Measurements from ENCODE around the gene TRIM31.

The TRIM31 gene

GRCh38 chr6:30077218-30077617 lies 35.7 kb downstream of the TRIM31 start:
- DNase-seq (ENCODE audit: low read depth in 3 of 3) = no peak

DNA sequence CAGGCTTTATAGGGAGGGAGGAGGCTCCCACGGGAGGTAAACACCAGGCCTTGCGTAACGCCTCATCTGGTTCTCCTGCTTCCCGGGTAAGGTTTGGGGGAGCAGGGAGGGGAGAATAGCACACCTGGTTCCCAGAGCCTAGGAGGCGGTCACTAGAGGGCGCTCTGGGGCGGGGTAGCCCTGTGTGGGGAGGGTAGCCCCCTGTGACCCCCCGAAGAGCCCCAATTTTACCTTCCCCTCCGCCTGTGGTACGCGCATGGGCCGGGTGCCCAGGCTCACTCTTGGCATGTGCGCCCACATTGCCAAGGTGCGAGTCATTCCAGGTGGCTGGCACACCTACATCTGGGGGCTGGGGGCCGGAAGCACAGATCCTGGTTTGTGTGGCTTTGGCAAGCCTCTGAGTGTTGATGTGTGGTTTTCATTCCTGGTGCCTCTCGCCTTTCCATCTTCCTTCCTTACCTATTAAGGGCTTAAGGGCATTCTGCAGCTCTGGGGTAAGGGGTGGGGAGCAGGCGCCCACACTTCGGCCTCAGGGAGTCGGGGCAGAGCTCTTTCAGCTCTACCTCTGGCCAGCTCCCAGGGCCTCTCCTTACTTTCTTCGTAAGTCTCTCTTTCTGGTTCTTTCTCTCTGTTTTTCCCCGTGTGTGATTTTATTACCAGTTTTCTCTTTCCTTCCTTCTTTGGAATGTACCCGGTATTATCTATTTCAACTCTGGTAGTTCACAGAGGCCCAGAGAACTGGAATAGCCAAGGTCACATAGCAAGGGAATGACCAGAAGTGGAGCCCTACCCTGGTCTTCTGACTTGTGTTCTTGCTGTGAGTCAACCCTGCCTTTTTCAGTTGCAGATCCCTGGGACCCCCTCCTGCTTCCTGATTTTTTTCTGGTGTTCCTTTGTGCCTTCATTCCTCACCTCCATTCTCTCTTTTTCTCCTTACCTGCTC lies 36.8 kb downstream of the TRIM31 start:
- no peak for DNase-seq (ENCODE audit: low read depth in 3 of 3)

DNA sequence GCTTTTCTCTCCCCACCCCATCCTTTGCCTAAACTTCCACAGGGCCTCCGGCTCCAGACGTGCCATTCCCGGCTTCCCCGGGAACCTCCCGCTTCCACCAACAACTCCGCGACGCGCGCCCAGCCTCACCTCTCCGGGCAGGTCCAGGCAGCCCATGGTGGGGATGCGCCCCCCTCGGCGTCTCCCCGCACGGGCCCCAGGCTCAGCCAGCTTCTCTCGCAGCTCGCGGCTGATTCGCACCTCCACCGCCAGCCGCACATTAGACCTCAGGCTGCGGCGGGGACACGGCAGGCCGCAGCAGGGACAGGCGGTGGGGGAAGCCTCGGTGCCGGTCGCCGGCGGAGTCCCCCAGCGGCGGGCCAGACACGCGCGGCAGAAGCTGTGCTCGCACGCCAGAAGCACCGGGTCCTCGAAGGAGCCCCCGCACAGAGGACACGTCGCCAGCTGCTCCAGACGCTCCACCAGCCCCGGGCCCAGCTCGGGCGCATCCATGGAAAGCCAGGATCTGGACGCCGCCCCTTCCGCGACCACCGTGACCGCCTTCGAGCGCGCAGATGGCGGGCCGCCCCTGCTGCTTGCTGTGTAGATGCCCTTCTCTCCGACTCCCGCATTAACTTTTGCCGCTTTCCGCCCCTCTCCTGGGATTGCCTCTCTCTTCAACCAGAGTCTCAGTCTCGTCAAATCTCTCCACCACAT lies 37.6 kb downstream of the TRIM31 start, which contains the start of gene RNF39:
Gene RNF39 (minus strand): TSS at position 676 of the 696 bp plus-strand sequence. CDS start 184 bp downstream, at position 492.
- no peak for DNase-seq (ENCODE audit: low read depth in 3 of 3)

DNA sequence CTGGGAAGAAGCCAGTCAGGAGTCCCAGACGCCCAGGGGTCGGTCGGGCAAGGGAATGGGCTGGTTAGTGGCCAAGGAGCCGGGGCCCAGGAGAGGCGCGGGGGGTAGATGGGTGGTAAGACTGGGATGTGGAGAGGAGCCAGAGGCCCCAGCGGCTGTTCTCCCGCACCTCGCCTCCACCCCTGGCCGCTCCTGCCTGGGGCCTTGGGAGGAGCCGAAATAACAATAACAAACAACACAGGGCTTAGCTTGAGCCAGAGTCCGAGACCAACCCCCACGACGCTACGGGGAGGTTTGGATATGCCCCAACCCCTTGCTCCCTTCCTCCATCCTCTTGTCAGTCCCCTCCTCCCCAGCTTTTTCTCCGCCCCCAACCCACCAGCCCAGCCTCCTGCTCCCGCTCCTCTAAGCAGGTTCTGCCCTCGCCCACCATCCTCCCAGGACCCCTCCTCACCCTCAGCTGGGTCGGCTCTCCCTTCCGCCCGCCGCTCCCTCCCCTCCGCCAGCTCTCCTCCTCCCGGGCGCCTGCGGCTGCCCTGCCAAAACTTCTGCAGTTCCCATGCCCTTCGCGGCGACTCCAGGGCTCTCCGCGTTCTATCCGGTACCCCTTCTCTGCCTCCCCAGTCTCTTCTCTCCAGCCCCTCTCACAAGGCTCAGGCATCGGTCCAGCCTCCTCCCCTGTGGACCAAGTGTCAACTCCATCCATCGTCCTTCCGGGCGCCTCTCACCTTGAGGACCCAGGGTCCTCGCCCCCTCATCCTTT lies 38.4 kb downstream of the TRIM31 start:
- no peak for DNase-seq (ENCODE audit: low read depth in 3 of 3)

GRCh38 chr6:30073489-30074235 lies 39.2 kb downstream of the TRIM31 start:
- DNase-seq (ENCODE audit: low read depth in 3 of 3) = no peak

DNA sequence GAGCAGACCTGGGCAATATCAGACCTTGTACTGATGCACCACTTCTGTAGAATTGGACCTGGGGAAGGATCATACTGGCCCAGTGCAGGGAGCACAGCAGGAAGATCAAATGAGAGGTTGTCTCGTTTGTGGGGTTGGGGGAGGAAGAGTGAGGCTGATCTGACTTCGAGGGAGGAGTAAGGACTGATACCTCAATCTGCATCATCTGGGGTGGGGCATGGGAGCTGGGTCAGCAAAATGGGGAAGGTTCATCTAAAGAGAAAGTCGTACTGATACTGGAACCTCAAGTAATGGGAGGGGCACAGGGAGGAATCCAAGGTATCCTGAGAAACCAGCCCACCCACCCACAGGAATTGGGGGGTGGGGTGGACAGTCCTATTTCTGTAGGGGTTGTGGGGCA lies 41.0 kb downstream of the TRIM31 start:
- no peak for DNase-seq (ENCODE audit: low read depth in 3 of 3)

- no peak for DNase-seq (ENCODE audit: low read depth in 3 of 3)
Observed at GRCh38 chr6:30071081-30071818, 41.6 kb downstream of the TRIM31 start.

DNA sequence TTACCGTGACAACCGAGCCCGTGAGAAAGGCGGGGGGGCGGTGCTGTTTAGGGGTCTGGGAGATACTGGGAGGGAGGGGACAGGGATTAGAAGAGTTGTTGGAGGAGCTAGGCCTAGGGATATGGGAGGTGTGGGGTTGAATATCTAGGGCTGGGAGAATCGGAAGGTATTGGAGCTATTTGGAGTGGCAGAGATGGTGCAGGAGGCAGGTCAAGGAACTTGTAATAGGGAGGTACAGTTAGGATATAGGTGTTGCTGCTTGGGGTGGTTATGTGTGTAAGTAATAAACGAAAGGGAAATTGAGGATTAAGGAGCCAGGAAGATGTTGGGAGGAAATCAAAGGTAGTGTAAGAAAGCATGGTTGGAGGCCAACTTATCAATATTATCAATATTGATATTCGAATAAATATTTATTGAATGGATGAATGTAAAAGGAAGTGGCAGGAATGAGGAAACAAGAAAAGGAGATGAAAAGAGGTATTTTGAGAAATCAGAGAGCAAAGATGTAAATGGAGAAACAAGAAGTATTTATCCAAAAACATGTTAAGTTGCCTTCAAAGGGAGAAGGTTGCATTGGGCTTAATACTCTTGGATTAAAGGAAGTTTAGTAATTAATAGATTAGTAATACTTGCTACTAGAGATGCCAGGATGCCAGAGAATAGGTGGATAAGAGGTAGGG lies 45.3 kb downstream of the TRIM31 start:
- DNase-seq (ENCODE audit: low read depth in 3 of 3) = no peak

DNA sequence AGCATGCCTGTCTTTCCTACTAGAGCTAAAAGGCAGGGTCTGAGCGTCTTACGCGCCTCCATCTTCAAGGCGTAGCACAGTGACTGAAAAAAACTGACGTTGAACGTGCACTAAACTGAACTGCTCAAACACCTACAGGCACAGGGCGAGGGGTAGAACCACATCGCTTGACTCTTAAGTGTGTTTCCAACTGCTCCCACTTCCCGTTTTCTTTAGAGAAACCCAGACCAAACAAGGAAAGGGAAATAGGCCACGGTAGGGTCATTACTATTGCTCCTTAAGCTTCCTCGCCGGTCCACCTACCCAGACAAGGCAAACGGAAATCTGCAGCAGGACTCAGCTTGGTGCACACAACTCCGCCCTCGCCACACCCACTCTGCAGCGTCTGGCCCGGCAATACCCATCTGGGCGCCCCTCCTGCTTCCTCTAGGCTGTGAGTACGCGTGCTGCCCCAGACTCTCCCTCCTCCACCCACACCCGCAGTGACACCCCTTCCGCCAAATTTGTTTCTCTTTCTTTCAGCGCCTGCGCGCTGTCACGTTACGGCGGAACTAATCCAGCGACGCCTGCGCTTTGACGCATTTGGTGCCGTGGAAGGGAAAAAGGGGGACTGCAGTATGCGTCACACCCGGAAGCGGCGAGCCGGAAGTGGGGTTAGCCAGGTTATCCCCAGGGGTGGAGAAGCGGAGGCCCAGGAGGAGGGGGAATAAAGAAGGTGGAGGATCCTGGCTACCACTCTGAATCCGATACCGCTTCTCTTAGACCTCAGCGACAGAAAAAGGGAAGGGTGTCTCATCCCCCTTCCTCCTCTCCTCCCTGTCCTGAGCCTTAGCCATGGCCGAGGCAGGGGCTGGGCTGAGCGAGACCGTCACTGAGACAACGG lies 46.1 kb downstream of the TRIM31 start, which contains the start of gene PPP1R11:
Gene PPP1R11 (plus strand): TSS at position 622 of the 883 bp plus-strand sequence. CDS start 213 bp downstream, at position 835.
- DNase-seq (ENCODE audit: low read depth in 3 of 3) = peak; percentile 98 to 99 (median 99)

DNA sequence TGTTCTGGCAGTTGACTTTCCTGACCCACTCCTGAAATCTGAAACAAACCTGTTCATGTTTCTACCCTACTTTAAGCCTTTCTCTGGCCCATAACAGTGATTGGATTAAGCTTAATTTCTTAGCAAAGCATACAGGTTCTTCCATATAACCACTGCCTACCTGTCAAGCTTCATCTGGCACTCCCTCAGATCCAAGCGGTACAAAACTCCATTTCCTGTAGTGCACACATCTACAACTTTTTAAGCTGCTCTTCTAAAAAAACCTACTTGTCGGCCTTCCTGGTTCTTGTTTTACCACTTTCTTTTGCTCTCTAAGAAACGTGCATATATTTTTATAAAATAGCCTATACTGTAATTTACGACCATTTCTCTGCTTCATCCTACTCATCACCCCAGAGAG lies 46.8 kb downstream of the TRIM31 start:
- DNase-seq (ENCODE audit: low read depth in 3 of 3) = no peak

GRCh38 chr6:30063315-30063714 lies 49.6 kb downstream of the TRIM31 start:
- no peak for DNase-seq (ENCODE audit: low read depth in 3 of 3)

DNA sequence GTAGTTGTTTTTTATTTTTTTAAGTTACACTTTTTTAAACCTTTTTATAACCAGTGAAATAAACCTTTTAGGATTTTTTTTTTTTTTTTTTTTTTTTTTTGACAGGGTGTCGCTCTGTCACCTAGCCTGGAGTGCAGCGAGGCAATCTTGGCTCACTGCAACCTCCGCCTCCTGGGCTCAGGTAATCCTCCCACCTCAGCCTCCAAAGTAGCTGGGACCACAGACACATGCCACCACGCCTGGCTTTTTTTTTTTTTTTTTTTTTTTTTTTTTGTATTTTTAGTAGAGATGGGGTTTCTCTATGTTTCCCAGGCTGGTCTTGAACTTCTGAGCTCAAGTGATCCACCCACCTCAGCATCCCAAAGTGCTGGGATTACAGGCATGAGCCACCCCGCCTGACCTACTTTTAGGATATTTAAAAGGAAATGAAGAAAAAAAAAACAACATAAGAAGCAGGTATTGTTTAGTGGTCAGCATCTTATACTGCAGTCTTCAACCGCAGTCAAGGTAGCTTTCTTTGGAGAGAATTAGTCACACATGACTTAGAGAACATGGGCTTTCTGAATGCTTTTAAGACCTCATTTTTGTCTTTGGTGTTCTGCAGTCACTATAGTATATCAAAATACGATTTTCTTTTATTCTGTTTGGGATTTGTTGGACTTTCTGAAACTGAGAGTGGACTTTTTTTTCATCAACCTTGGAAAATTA lies 50.3 kb downstream of the TRIM31 start:
- no peak for DNase-seq (ENCODE audit: low read depth in 3 of 3)

- DNase-seq (ENCODE audit: low read depth in 3 of 3) = peak in 1 of 3 experiments; percentile 22
Observed at GRCh38 chr6:30061858-30062458, 50.9 kb downstream of the TRIM31 start.

- peak; percentile 73 to 84 (median 83) for DNase-seq (ENCODE audit: low read depth in 3 of 3)
Observed at GRCh38 chr6:30061092-30061857, 51.6 kb downstream of the TRIM31 start, which contains the start of gene POLR1H. Gene POLR1H, plus strand, starts transcription at chr6:30061265. Its CDS starts 260 bp downstream, at chr6:30061525.

GRCh38 chr6:30060606-30061091 lies 52.2 kb downstream of the TRIM31 start:
- no peak for DNase-seq (ENCODE audit: low read depth in 3 of 3)

GRCh38 chr6:30055513-30055912 lies 57.4 kb downstream of the TRIM31 start:
- DNase-seq (ENCODE audit: low read depth in 3 of 3) = no peak

DNA sequence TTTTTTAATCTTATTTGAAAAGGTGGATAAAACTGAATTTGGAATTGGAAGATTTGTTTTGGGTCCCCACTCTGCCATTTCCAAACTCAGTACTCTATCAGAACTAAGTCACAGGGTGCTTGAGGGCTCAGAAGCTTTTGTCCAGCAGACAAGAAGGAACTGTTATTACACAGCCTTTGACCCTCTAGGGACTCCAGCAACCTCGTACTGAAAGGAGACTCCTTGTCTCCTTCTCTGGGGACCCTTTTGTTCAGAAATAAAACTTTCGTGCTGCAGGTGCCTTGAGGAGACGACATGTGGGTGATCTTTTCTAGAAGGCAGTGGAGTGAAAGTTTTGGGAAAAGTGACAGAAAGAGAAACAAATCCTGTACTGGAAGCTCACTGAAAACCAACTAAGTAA lies 59.2 kb downstream of the TRIM31 start:
- no peak for DNase-seq (ENCODE audit: low read depth in 3 of 3)

Data from stimulated activated CD4-positive, alpha-beta T cell treated with anti-CD3 and anti-CD28 coated beads, TNF-alpha, amount 100 ng/mL, for 24 hours (primary cell).